ENCODE results near the gene DCAF11. TPM values are rescaled to one million over a fixed set of nuclear protein-coding genes. Genes with fewer than 3 reads are reported as not detected.

DCAF11 gene
- total and polyA plus RNA-seq, 2 of the 13 experiments (the other 11 are each of a cell fraction or from before 2014, with no cell fraction given), result 150 to 257 TPM

- peak; percentile 80; the same call in 1 of the 2 replicates for TF ChIP-seq LRRFIP1 (CRISPR knock-in tag; conservative IDR thresholded peaks at IDR 0.05)
- TF ChIP-seq HOXD1 (CRISPR knock-in tag; IDR thresholded peaks at IDR 0.05), result peak; percentile 43
- TF ChIP-seq ZNF883 (CRISPR knock-in tag; IDR thresholded peaks at IDR 0.05; ENCODE audit: not compliant biosample characterization), result peak; percentile 98
- no peak; the same call in none of the 2 replicates for TF ChIP-seq ZNF138 (CRISPR knock-in tag; IDR thresholded peaks at IDR 0.05; ENCODE audit: low read depth)
- TF ChIP-seq ZC3H13 (CRISPR knock-in tag; IDR thresholded peaks at IDR 0.05), result no peak
- peak; percentile 93; the same call in 1 of the 2 replicates for TF ChIP-seq ZNF232 (CRISPR knock-in tag; IDR thresholded peaks at IDR 0.05; ENCODE audit: borderline replicate concordance)
- peak; percentile 90 for TF ChIP-seq ARID3A (IDR thresholded peaks at IDR 0.05; ENCODE audit: low read depth, low read length)
- peak; percentile 62; the same call in 1 of the 2 replicates for TF ChIP-seq ZBTB1 (CRISPR knock-in tag; IDR thresholded peaks at IDR 0.05; ENCODE audit: borderline replicate concordance)
- TF ChIP-seq NR3C1 (CRISPR knock-in tag; IDR thresholded peaks at IDR 0.05), result no peak
- TF ChIP-seq ONECUT2 (CRISPR knock-in tag; IDR thresholded peaks at IDR 0.05), result peak; percentile 50
- TF ChIP-seq ZNF230 (CRISPR knock-in tag; IDR thresholded peaks at IDR 0.05), result peak; percentile 99
- TF ChIP-seq SNAPC4 (CRISPR knock-in tag; IDR thresholded peaks at IDR 0.05), result peak; percentile 96
- TF ChIP-seq SMC3 (IDR thresholded peaks at IDR 0.05; ENCODE audit: low read length), result peak; percentile 25
- peak; percentile 57 for TF ChIP-seq ZNF362 (CRISPR knock-in tag; IDR thresholded peaks at IDR 0.05; ENCODE audit: borderline replicate concordance)
- TF ChIP-seq MIXL1 (CRISPR knock-in tag; IDR thresholded peaks at IDR 0.05), result peak; percentile 97
- TF ChIP-seq ZNF891 (CRISPR knock-in tag; IDR thresholded peaks at IDR 0.05), result no peak
- TF ChIP-seq REPIN1 (CRISPR knock-in tag; IDR thresholded peaks at IDR 0.05; ENCODE audit: borderline replicate concordance, low read depth), result peak; percentile 100
- TF ChIP-seq CCAR2 (optimal IDR thresholded peaks at IDR 0.05; ENCODE audit: low read depth, low read length), result no peak
- TF ChIP-seq PTBP1 (IDR thresholded peaks at IDR 0.05; ENCODE audit: low read depth, low read length, poor library complexity, severe bottlenecking), result no peak
Observed at GRCh38 chr14:24095271-24096068, 19.1 kb upstream of the DCAF11 start (continued).
